Neural progenitor cell (in vitro differentiated cells): ENCODE data around the gene RNF8. TPM values are rescaled to one million over a fixed set of nuclear protein-coding genes. Genes with fewer than 3 reads are reported as not detected.

ENCODE experiments used
- DNase-seq: peaks from one replicate; pipeline ENCODE4 v3.0.0-alpha.2; 2016; ENCODE audit warnings: low spot score
- H2AFZ ChIP-seq: fragments of 200-600 bp; sonication (generic); replicated peaks from 2 replicates; pipeline ENCODE4 v1.6.1; 2016; ENCODE audit warnings: antibody characterized with exemption
- H3F3A ChIP-seq: fragments of 200-600 bp; sonication (generic); 2 replicates; pipeline ENCODE4 v1.6.1; 2016; ENCODE audit warnings: antibody characterized with exemption, low read depth
- H3K27ac ChIP-seq: fragments of 200-600 bp; sonication (generic); 2 replicates; pipeline ENCODE4 v1.5.1; 2016; ENCODE audit warnings: mild to moderate bottlenecking
- H3K27me3 ChIP-seq: fragments of 200-600 bp; sonication (generic); 2 replicates; pipeline ENCODE4 v1.6.1; 2016; ENCODE audit warnings: mild to moderate bottlenecking, moderate library complexity
- H3K36me3 ChIP-seq: fragments of 200-600 bp; sonication (generic); 2 replicates; pipeline ENCODE4 v1.5.1; 2016
- H3K4me1 ChIP-seq: fragments of 200-600 bp; sonication (generic); 2 replicates; pipeline ENCODE4 v1.6.1; 2016; ENCODE audit warnings: mixed run types
- H3K4me2 ChIP-seq: fragments of 200-600 bp; sonication (generic); 2 replicates; pipeline ENCODE4 v1.6.1; 2016
- H3K4me3 ChIP-seq: fragments of 200-600 bp; sonication (generic); 2 replicates; pipeline ENCODE4 v1.5.1; 2016
- H3K79me2 ChIP-seq: fragments of 200-600 bp; sonication (generic); 2 replicates; pipeline ENCODE4 v1.6.1; 2016; ENCODE audit warnings: low read depth
- H3K9ac ChIP-seq: fragments of 200-600 bp; sonication (generic); 2 replicates; pipeline ENCODE4 v1.6.1; 2016
- H3K9me3 ChIP-seq: fragments of 200-600 bp; sonication (generic); 2 replicates; pipeline ENCODE4 v1.5.1; 2016; ENCODE audit warnings: low read depth
- H4K20me1 ChIP-seq: fragments of 200-600 bp; sonication (generic); 2 replicates; pipeline ENCODE4 v1.6.1; 2016; ENCODE audit warnings: low read depth
- H3K27ac Mint-ChIP-seq: 3 replicates; pipeline ENCODE4 v1.8.0; 2021; ENCODE audit warnings: mixed read lengths
- H3K27me3 Mint-ChIP-seq: 2 replicates; pipeline ENCODE4 v1.8.0; 2022; ENCODE audit warnings: low read depth, mild to moderate bottlenecking, inconsistent platforms, moderate library complexity, mixed read lengths; ENCODE audit not compliant: insufficient read depth
- H3K36me3 Mint-ChIP-seq: 3 replicates; pipeline ENCODE4 v1.8.0; 2021; ENCODE audit warnings: mixed read lengths
- H3K4me1 Mint-ChIP-seq: 3 replicates; pipeline ENCODE4 v1.8.0; 2021; ENCODE audit warnings: mixed read lengths
- H3K4me3 Mint-ChIP-seq: 3 replicates; pipeline ENCODE4 v1.8.0; 2021; ENCODE audit warnings: mild to moderate bottlenecking, moderate library complexity, mixed read lengths
- H3K9me3 Mint-ChIP-seq: 3 replicates; pipeline ENCODE4 v1.8.0; 2020; ENCODE audit warnings: mixed read lengths
- CTCF ChIP-seq: fragments of 200-600 bp; sonication (generic); IDR thresholded peaks from 2 replicates; pipeline ENCODE4 v1.5.1; 2017; ENCODE audit warnings: antibody characterized with exemption, mild to moderate bottlenecking
- EZH2 ChIP-seq: fragments of 200-600 bp; sonication (generic); IDR thresholded peaks from 2 replicates; pipeline ENCODE4 v1.6.1; 2017; ENCODE audit warnings: antibody characterized with exemption, mild to moderate bottlenecking, moderate library complexity
- EZH2phosphoT487 ChIP-seq: fragments of 200-600 bp; sonication (generic); IDR thresholded peaks from 2 replicates; pipeline ENCODE4 v1.6.1; 2017; ENCODE audit warnings: antibody characterized with exemption
- total RNA-seq: library from RNA; depleted of rRNA; stranded (reverse); fragments of >200 nt; gene quantifications from 2 replicates; pipeline ENCODE4 v1.2.3, GENCODE V29; 2015; ENCODE audit warnings: low replicate concordance

The RNF8 gene
- total RNA-seq, 1 donor from 2014 or later, result 68.5 TPM

- Mint-ChIP-seq H3K4me3 (no peak overlapping the region), H3K27me3 (peaks cover 2% of the 10 kb centered on the region), H3K9me3 (no peaks in the 10 kb centered on the region), H3K36me3 (peaks cover 3% of the 10 kb centered on the region), H3K27ac (no peak overlapping the region), H3K4me1 (no peaks in the 10 kb centered on the region)
- Histone ChIP-seq H3F3A (no peaks in the 10 kb centered on the region), H3K27me3 (no peaks in the 10 kb centered on the region), H3K36me3 (no peaks in the 10 kb centered on the region), H3K4me1 (no peaks in the 10 kb centered on the region), H2AFZ (no peak overlapping the region), H3K9ac (no peak overlapping the region), H4K20me1 (no peaks in the 10 kb centered on the region), H3K9me3 (no peaks in the 10 kb centered on the region), H3K79me2 (no peaks in the 10 kb centered on the region), H3K4me2 (no peak overlapping the region), H3K27ac (no peak overlapping the region), H3K4me3 (no peak overlapping the region)
- no peak for DNase-seq
- no peak for TF ChIP-seq EZH2phosphoT487
- TF ChIP-seq CTCF, result no peak
- TF ChIP-seq EZH2, result no peak
These were observed 15.0 kb upstream of the RNF8 start for GRCh38 chr6:37338745-37339255.

- H3K27ac Mint-ChIP-seq, result no peak overlapping the region
These were observed 13.8 kb upstream of the RNF8 start for GRCh38 chr6:37339741-37340638.

GRCh38 chr6:37340639-37340943 lies 13.2 kb upstream of the RNF8 start:
- Histone ChIP-seq H3K27me3 (no peaks in the 10 kb centered on the region), H4K20me1 (no peaks in the 10 kb centered on the region), H3K4me2 (no peak overlapping the region), H3K79me2 (no peaks in the 10 kb centered on the region), H2AFZ (no peak overlapping the region), H3K4me1 (no peaks in the 10 kb centered on the region), H3F3A (no peaks in the 10 kb centered on the region), H3K36me3 (no peaks in the 10 kb centered on the region), H3K9ac (no peak overlapping the region), H3K4me3 (no peak overlapping the region), H3K9me3 (no peaks in the 10 kb centered on the region), H3K27ac (no peak overlapping the region)
- no peak overlapping the region for H3K27ac Mint-ChIP-seq
- peaks cover 4% of the 10 kb centered on the region for H3K27me3 Mint-ChIP-seq
- TF ChIP-seq EZH2phosphoT487, result no peak
- no peak for TF ChIP-seq EZH2
- no peak for TF ChIP-seq CTCF
- no peaks in the 10 kb centered on the region for H3K36me3 Mint-ChIP-seq
- H3K9me3 Mint-ChIP-seq, result no peaks in the 10 kb centered on the region
- H3K4me1 Mint-ChIP-seq, result no peaks in the 10 kb centered on the region
- H3K4me3 Mint-ChIP-seq, result no peak overlapping the region
- no peak for DNase-seq

More at GRCh38 chr6:37339741-37340638, 13.8 kb upstream of the RNF8 start:
- Histone ChIP-seq H3K4me3 (no peak overlapping the region), H3K9me3 (no peaks in the 10 kb centered on the region), H3K79me2 (no peaks in the 10 kb centered on the region), H3K4me1 (no peaks in the 10 kb centered on the region), H3K27me3 (no peaks in the 10 kb centered on the region), H3K36me3 (no peaks in the 10 kb centered on the region), H3K27ac (no peak overlapping the region), H3K9ac (no peak overlapping the region), H3K4me2 (no peak overlapping the region), H4K20me1 (no peaks in the 10 kb centered on the region), H2AFZ (no peak overlapping the region), H3F3A (no peaks in the 10 kb centered on the region)
- no peak for DNase-seq
- Mint-ChIP-seq H3K4me1 (no peaks in the 10 kb centered on the region), H3K36me3 (no peaks in the 10 kb centered on the region), H3K9me3 (no peaks in the 10 kb centered on the region), H3K4me3 (no peak overlapping the region), H3K27me3 (peaks cover 4% of the 10 kb centered on the region)
- no peak for TF ChIP-seq CTCF
- no peak for TF ChIP-seq EZH2
- TF ChIP-seq EZH2phosphoT487, result no peak
